HCT116 (cell line): ENCODE results near the gene ABCA3. TPM values are rescaled to one million over a fixed set of nuclear protein-coding genes. Genes with fewer than 3 reads are reported as not detected.
A peak's percentile ranks its signal among the peaks of the same experiment; 100 is the strongest.

Source experiments
- ATAC-seq: fragments of 200-7000 bp; cut with Tn5 transposase; 2 replicates; pipeline ENCODE4 v1.9.1; 2020; ENCODE audit warnings: mild to moderate bottlenecking, moderate library complexity
- BruUV-seq: library from RNA; stranded (reverse); fragments of 400-500 nt; replicated peaks from 2 replicates; lab custom pipeline; 2021; lab: Mats Ljungman, UMichigan
- CTCF ChIA-PET: fragments of 300-600 bp; sonication (Branson Sonifier 250); formaldehyde crosslinking; loops from one replicate; lab custom pipeline; 2021; ENCODE audit warnings: antibody characterized with exemption; lab: Charles Lee
- POLR2A ChIA-PET: fragments of 300-600, 350-600 bp; sonication (Branson Sonifier 250); formaldehyde crosslinking; loops from one replicate; lab custom pipeline; 2021; ENCODE audit warnings: antibody characterized with exemption; lab: Charles Lee
- RAD21 ChIA-PET, 2 experiments: fragments of 300-600 bp; sonication (Branson Sonifier 250); formaldehyde crosslinking; loops; one replicate each; lab custom pipeline; 2023; ENCODE audit warnings: low total read pairs in 2 of 2; ENCODE audit not compliant: uncharacterized antibody in 2 of 2, unreplicated experiment in 2 of 2, low non-redundant PET in 1 of 2; lab: Charles Lee
- DNase-seq: peaks from one replicate; pipeline ENCODE4 v3.0.0-alpha.2; 2010; ENCODE audit warnings: low read depth, low spot score
- H2AFZ ChIP-seq: fragments of 200-600 bp; shearing (Covaris generic), sonication (generic); 2 replicates; pipeline ENCODE4 v1.6.1; 2017; ENCODE audit warnings: low read depth, mixed run types, mixed read lengths, antibody characterized with exemption, low read length; ENCODE audit not compliant: poor library complexity, severe bottlenecking
- H3K27ac ChIP-seq: 2 replicates; pipeline ENCODE4 v1.5.1; 2012; ENCODE audit warnings: low read depth, low read length
- H3K27me3 ChIP-seq: fragments of 200-600 bp; sonication (generic); 2 replicates; pipeline ENCODE4 v1.6.1; 2016; ENCODE audit warnings: mixed run types, low read length, mixed read lengths; ENCODE audit not compliant: insufficient read depth
- H3K36me3 ChIP-seq, 2 experiments: fragments of 200-500 bp in 1 of 2; fragments of 200-600 bp in 1 of 2; sonication (Bioruptor generic) in 1 of 2; sonication (generic) in 1 of 2; 2 replicates each; pipeline versions ENCODE4 v1.5.1 to v1.6.1; 2014 to 2016; ENCODE audit warnings: low read length in 2 of 2, inconsistent platforms in 1 of 2, mixed read lengths in 1 of 2, mixed run types in 1 of 2; ENCODE audit not compliant: insufficient read depth in 2 of 2, control insufficient read depth in 1 of 2
- H3K4me1 ChIP-seq, 2 experiments: fragments of 200-600 bp in 1 of 2; sonication (generic) in 1 of 2; 2 replicates each; pipeline versions ENCODE4 v1.5.1 to v1.6.1; 2012 to 2017; ENCODE audit warnings: low read length in 2 of 2, inconsistent platforms in 1 of 2, mild to moderate bottlenecking in 1 of 2, mixed read lengths in 1 of 2, mixed run types in 1 of 2, moderate library complexity in 1 of 2; ENCODE audit not compliant: insufficient read depth in 2 of 2, control insufficient read depth in 1 of 2
- H3K4me2 ChIP-seq: fragments of 200-600 bp; sonication (generic); 2 replicates; pipeline ENCODE4 v1.6.1; 2017; ENCODE audit warnings: mixed run types, low read length, mixed read lengths
- H3K4me3 ChIP-seq, 2 experiments: fragments of 200-600 bp in 1 of 2; sonication (generic) in 1 of 2; replicated peaks in 1 of 2; 2 replicates each; pipeline ENCODE4 v1.5.1; 2011 to 2016; ENCODE audit warnings: low read length in 2 of 2, control low read depth in 1 of 2, low read depth in 1 of 2, mild to moderate bottlenecking in 1 of 2, mixed read lengths in 1 of 2, mixed run types in 1 of 2
- H3K79me2 ChIP-seq: fragments of 200-600 bp; sonication (generic); 2 replicates; pipeline ENCODE4 v1.6.1; 2017; ENCODE audit warnings: mild to moderate bottlenecking, mixed run types, low read length, moderate library complexity, mixed read lengths; ENCODE audit not compliant: insufficient read depth
- H3K9ac ChIP-seq: fragments of 200-600 bp; sonication (generic); 2 replicates; pipeline ENCODE4 v1.6.1; 2016; ENCODE audit warnings: low read length, mixed read lengths
- H3K9me2 ChIP-seq: fragments of 200-600 bp; sonication (generic), shearing (Covaris generic); 2 replicates; pipeline ENCODE4 v1.6.1; 2017; ENCODE audit warnings: mixed run types, mild to moderate bottlenecking, moderate library complexity; ENCODE audit not compliant: insufficient read depth
- H3K9me3 ChIP-seq, 2 experiments: fragments of 200-500 bp in 1 of 2; fragments of 200-600 bp in 1 of 2; sonication (Bioruptor generic) in 1 of 2; sonication (generic) in 1 of 2; 2 replicates each; pipeline ENCODE4 v1.6.1; 2014 to 2017; ENCODE audit warnings: low read length in 2 of 2, mixed read lengths in 2 of 2, inconsistent platforms in 1 of 2, low read depth in 1 of 2, mild to moderate bottlenecking in 1 of 2, mixed run types in 1 of 2, moderate library complexity in 1 of 2; ENCODE audit not compliant: control insufficient read depth in 1 of 2, insufficient read depth in 1 of 2
- H4K20me1 ChIP-seq: fragments of 200-600 bp; sonication (generic), shearing (Covaris generic); 2 replicates; pipeline ENCODE4 v1.6.1; 2017; ENCODE audit warnings: mixed run types, mild to moderate bottlenecking, moderate library complexity; ENCODE audit not compliant: insufficient read depth
- CEBPB ChIP-seq: IDR thresholded peaks from 2 replicates; pipeline ENCODE4 v1.6.1; 2012; ENCODE audit warnings: low read depth
- EZH2 ChIP-seq: fragments of 200-600 bp; sonication (generic); IDR thresholded peaks from 2 replicates; pipeline ENCODE4 v1.6.1; 2017; ENCODE audit warnings: antibody characterized with exemption, mixed run types
- POLR2AphosphoS5 ChIP-seq: IDR thresholded peaks from 2 replicates; pipeline ENCODE4 v1.6.1; 2011; ENCODE audit warnings: mild to moderate bottlenecking, low read depth, low read length, moderate library complexity
- RAD21 ChIP-seq: IDR thresholded peaks from 2 replicates; pipeline ENCODE4 v1.6.1; 2012; ENCODE audit warnings: low read depth, mild to moderate bottlenecking
- SRF ChIP-seq: IDR thresholded peaks from 2 replicates; pipeline ENCODE4 v1.6.1; 2012; ENCODE audit warnings: low read depth
- TCF7L2 ChIP-seq: IDR thresholded peaks from 2 replicates; pipeline ENCODE4 v1.7.0; 2011; ENCODE audit warnings: borderline replicate concordance, inconsistent platforms; ENCODE audit not compliant: insufficient read depth, insufficient read length; ENCODE audit errors: extremely low read depth
- ZNF274 ChIP-seq: fragments of 200-500 bp; sonication (Bioruptor generic); IDR thresholded peaks from 2 replicates; pipeline ENCODE4 v1.6.1; 2014; ENCODE audit warnings: mild to moderate bottlenecking, low read depth, low read length, inconsistent platforms
- intact Hi-C: fragments of 100-400 bp; cut with micrococcal nuclease; formaldehyde crosslinking; loops from 2 replicates; pipeline ENCODE4 v1.10.0; 2022
- microRNA counts: library from miRNA; unstranded; fragments of <30 nt; microRNA quantifications from one replicate; lab custom pipeline; 2015
- microRNA-seq: library from miRNA; unstranded; fragments of <30 nt; microRNA quantifications from one replicate; pipeline ENCODE4, GENCODE V29; 2016; ENCODE audit warnings: borderline number of aligned reads
- total RNA-seq: library from RNA; stranded (reverse); gene quantifications from one replicate; pipeline ENCODE4 v1.2.1, GENCODE V29; 2021; ENCODE audit not compliant: unreplicated experiment
- TF ChIP-seq, protein P1 (sequence below): IDR thresholded peaks from 2 replicates; pipeline ENCODE4 v1.6.1; 2011; ENCODE audit warnings: mild to moderate bottlenecking, low read length, moderate library complexity; ENCODE audit not compliant: insufficient replicate concordance; ENCODE audit errors: extremely low read depth
- TF ChIP-seq, protein P2 (sequence below): IDR thresholded peaks from 2 replicates; pipeline ENCODE4 v1.6.1; 2012

ABCA3 gene
- total RNA-seq, 1 experiment from 2014 or later = 5.4 TPM

DNA sequence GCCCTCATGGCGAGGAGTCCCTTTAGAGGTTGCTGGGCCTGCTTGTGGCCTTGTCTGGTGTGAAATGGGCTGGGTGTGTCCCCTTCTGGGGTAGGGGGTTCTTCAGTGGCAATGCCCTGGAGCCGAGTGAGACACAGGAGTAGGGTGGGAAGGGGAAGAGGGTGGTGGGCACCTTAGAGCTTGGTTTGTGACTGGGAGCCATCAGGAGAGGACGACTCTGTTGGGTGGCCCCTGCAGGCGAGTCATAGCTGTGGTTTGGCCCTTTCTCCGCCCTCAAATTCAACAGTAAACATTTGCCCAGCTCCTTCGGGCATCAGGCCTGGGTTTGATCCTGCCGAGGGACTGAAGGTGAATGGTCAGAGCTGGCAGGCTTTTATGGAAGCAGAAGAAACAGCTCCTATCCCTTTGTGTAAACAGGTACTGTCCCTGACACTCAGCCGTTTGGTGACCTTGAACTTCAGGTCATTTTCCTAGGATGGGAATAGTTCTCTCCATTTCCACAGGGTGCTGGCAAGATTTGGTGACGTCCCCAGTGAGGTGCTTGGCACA, 114.2 kb downstream of the ABCA3 start:
- Histone ChIP-seq H3K79me2 (peaks cover 63% of the 10 kb centered on the region), H3K9me3 (no peaks in the 10 kb centered on the region), H3K36me3 (peaks cover 6 to 16% of the 10 kb centered on the region in 2 experiments; a peak in 3 of 4 replicates), H3K27ac (peak overlapping the region; percentile 97), H3K9ac (no peak overlapping the region), H3K27me3 (no peaks in the 10 kb centered on the region), H2AFZ (no peak overlapping the region), H3K4me3 (no peak overlapping the region), H3K4me1 (peaks cover 25 to 30% of the 10 kb centered on the region in 2 experiments), H3K4me2 (peak overlapping the region; percentile 75), H3K9me2 (no peaks in the 10 kb centered on the region), H4K20me1 (no peaks in the 10 kb centered on the region; the same call in 1 of the 2 replicates)
- ATAC-seq = no peak
- ChIA-PET CTCF (no interaction called here), POLR2A (interaction anchor here (0.6 to 1.4 kb wide), 5 partner anchors 13 to 525 kb away, joined by 3 to 6 read pairs (median 4); partner anchors contain the start of genes ECI1 and TRAF7), RAD21 (interaction anchor here (0.6 to 1.1 kb wide), 3 partner anchors 8 to 32 kb away, joined by 3 to 4 read pairs (median 3); no protein-coding TSS in a partner anchor)
- intact Hi-C loops = no loop called here
- no peak for DNase-seq
- BruUV-seq = TSS peak; percentile 11
- TF ChIP-seq CEBPB (no peak), ZNF274 (no peak), SRF (no peak), TCF7L2 (no peak), RAD21 (no peak), EZH2 (no peak), POLR2AphosphoS5 (no peak)
- TF ChIP-seq, protein P1, sequence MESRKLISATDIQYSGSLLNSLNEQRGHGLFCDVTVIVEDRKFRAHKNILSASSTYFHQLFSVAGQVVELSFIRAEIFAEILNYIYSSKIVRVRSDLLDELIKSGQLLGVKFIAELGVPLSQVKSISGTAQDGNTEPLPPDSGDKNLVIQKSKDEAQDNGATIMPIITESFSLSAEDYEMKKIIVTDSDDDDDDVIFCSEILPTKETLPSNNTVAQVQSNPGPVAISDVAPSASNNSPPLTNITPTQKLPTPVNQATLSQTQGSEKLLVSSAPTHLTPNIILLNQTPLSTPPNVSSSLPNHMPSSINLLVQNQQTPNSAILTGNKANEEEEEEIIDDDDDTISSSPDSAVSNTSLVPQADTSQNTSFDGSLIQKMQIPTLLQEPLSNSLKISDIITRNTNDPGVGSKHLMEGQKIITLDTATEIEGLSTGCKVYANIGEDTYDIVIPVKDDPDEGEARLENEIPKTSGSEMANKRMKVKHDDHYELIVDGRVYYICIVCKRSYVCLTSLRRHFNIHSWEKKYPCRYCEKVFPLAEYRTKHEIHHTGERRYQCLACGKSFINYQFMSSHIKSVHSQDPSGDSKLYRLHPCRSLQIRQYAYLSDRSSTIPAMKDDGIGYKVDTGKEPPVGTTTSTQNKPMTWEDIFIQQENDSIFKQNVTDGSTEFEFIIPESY = no peak
- TF ChIP-seq, protein P2, sequence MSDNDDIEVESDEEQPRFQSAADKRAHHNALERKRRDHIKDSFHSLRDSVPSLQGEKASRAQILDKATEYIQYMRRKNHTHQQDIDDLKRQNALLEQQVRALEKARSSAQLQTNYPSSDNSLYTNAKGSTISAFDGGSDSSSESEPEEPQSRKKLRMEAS = no peak

MicroRNA genes within 50 kb of the gene (microRNA counts, 767-probe panel; counts per million panel counts)
- microRNA hsa-miR-940 (lab: Ali Mortazavi, UCI) = not detected

Small RNA genes lying within 50 kb of the gene (microRNA-seq; reads per million reads assigned to microRNA genes)
- not detected for gene MIR3677
- not detected for gene MIR4717

Other genes starting within 250 kb of the ABCA3 start
- gene PKD1, start 204.8 kb downstream of the ABCA3 start, total RNA-seq = 137 TPM
- gene RAB26, start 192.1 kb downstream of the ABCA3 start, total RNA-seq = 44.9 TPM
- 160 TPM for gene TRAF7, start 184.9 kb downstream of the ABCA3 start, total RNA-seq
- 5.9 TPM for gene CASKIN1, start 144.1 kb downstream of the ABCA3 start, total RNA-seq
- 58.7 TPM for gene MLST8, start 135.3 kb downstream of the ABCA3 start, total RNA-seq
- gene BRICD5, start 129.9 kb downstream of the ABCA3 start, total RNA-seq = 9.8 TPM
- 32.6 TPM for gene PGP, start 125.9 kb downstream of the ABCA3 start, total RNA-seq
- 40.7 TPM for gene E4F1, start 117.1 kb downstream of the ABCA3 start, total RNA-seq
- gene DNASE1L2, start 104.3 kb downstream of the ABCA3 start, total RNA-seq = 1.9 TPM
- 140 TPM for gene ECI1, start 89.1 kb downstream of the ABCA3 start, total RNA-seq
- gene RNPS1, start 72.6 kb downstream of the ABCA3 start, total RNA-seq = 257 TPM
- gene CCNF, start 88.7 kb upstream of the ABCA3 start, total RNA-seq = 60.8 TPM
- 26.5 TPM for gene TEDC2, start 119.4 kb upstream of the ABCA3 start, total RNA-seq
- 0.30 TPM for gene NTN3, start 130.6 kb upstream of the ABCA3 start, total RNA-seq
- gene TBC1D24, start 134.4 kb upstream of the ABCA3 start, total RNA-seq = 24.6 TPM
- gene ATP6V0C, start 173.2 kb upstream of the ABCA3 start, total RNA-seq = 187 TPM
- 42.9 TPM for gene AMDHD2, start 179.6 kb upstream of the ABCA3 start, total RNA-seq
- 0.32 TPM for gene CEMP1, start 190.7 kb upstream of the ABCA3 start, total RNA-seq
- gene PDPK1, start 197.3 kb upstream of the ABCA3 start, total RNA-seq = 36.1 TPM